Measurements from ENCODE around the gene PLPPR3. TPM values are rescaled to one million over a fixed set of nuclear protein-coding genes. Genes with fewer than 3 reads are reported as not detected.
"Not testable (repeated sequence)": the region's sequence is repeated elsewhere in the genome, so short reads cannot be mapped to it uniquely, and the experiment has no call there.

Gene PLPPR3
- total RNA-seq, 2 donors from 2014 or later: 0.21 to 0.27 TPM

- ATAC-seq (peak in 1 of 2 donors; percentile 6), DNase-seq (no peak)
- intact Hi-C loops (cut with DNase I): loop anchor here in 1 of 2 donors (10.0 kb wide), 1 partner anchor 76 kb away; no protein-coding TSS in a partner anchor
These were observed 18.9 kb upstream of the PLPPR3 start, which contains the start of gene PRTN3 for GRCh38 chr19:840519-841206. PRTN3 (plus strand) TSS chr19:840999; CDS start chr19:841009, 10 bp downstream.

GRCh38 chr19:835210-835810 lies 13.6 kb upstream of the PLPPR3 start:
- intact Hi-C loops (cut with DNase I): no loop called here
- ATAC-seq: peak in 1 of 2 donors; percentile 60
- no peak for DNase-seq

- ATAC-seq (no peak), DNase-seq (no peak)
- intact Hi-C loops (cut with DNase I): no loop called here
These were observed 12.5 kb upstream of the PLPPR3 start for GRCh38 chr19:834216-834615.

DNA sequence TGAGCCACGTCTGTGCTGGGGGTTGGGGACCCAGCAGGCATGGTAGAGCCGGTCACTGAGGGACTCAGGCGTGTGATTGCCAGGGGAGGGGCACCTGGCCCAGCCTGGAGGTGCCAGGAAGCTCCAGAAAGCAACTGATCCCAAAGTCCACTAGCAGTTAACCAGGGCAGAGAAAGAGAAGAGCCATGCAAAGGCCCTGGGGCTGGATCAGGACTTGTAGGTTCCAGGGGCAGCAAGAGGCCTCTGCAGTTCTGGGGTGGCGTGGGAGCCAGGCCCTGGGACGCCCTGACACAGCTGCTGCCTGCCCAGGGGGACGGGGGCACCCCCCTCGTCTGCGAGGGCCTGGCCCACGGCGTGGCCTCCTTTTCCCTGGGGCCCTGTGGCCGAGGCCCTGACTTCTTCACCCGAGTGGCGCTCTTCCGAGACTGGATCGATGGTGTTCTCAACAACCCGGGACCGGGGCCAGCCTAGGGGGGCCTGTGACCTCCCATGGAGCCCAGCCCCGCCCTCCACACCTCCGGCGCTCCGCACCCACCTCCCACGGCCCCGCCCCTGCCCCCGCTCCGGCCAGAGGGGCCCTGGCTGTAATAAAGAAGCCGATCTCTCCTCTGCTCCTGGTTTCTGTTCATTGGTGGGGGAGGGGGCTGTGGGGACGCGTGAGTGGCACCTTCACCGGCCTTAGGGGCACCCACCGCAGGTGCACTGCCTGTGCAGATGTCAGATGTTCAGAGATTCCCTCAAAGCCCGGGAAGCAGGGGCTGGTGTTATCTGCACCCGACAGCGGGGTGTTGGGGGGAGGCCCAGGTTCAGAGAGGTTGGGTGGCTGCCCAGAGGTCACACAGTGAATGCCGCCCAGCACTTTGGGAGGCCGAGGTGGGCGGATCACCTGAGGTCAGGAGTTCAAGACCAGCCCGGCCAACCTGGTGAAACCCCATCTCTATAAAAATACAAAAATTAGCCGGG lies 9.9 kb upstream of the PLPPR3 start:
- DNase-seq: no peak
- intact Hi-C loops (cut with DNase I): no loop called here
- ATAC-seq: no peak

- intact Hi-C loops (cut with DNase I): no loop called here
- DNase-seq (no peak), ATAC-seq (no peak)
These were observed 7.5 kb upstream of the PLPPR3 start for GRCh38 chr19:829129-829758.

DNA sequence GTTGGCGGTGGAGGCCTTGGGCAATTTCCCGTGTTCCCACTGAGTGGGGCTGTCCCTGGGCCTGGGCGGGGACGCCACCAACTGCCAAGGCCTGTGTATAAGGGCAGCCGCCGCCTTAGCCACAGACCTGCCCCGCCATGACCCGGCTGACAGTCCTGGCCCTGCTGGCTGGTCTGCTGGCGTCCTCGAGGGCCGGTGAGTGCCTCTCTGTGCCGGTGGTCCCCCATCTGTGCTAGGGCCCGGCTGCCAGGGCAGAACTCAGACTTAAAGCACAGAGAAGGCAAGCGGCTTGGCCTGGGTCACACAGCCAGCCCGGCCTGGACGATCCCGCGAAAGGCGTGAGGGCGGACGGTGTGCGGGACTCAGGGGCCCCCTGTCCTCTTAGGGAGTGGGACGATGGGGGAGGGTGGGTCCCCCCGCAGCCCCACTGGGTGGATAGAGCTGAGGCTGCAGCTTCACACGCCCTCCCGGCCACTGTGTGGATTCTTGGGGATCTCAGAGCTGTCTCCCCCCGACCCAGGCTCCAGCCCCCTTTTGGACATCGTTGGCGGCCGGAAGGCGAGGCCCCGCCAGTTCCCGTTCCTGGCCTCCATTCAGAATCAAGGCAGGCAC lies 6.1 kb upstream of the PLPPR3 start, which contains the start of gene AZU1:
Gene AZU1, plus strand, starts transcription at position 128 of the 612 bp plus-strand sequence. Its CDS starts 10 bp downstream, at position 138.
- intact Hi-C loops (cut with DNase I): no loop called here
- DNase-seq (no peak), ATAC-seq (peak in 1 of 2 donors; percentile 17)

DNA sequence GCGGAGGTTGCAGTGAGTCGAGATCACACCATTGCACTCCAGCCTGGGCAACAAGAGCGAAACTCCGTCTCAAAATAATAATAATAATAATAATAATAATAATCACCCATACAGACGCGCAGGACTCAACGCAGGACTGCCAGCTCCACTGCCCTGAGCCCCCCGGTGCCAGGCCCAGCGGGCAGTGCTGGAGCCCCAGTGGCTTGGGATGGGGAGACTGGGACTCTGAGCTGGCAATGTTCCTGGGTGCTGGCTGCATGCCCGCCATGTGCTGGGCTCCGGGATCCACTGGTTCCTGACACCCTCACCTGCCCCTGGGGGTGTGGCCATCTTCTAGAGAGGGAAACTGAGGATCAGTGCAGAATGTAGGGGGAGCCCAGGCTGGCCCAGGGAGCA lies 5.6 kb upstream of the PLPPR3 start:
- no peak for DNase-seq
- ATAC-seq: no peak
- intact Hi-C loops (cut with DNase I): no loop called here

DNA sequence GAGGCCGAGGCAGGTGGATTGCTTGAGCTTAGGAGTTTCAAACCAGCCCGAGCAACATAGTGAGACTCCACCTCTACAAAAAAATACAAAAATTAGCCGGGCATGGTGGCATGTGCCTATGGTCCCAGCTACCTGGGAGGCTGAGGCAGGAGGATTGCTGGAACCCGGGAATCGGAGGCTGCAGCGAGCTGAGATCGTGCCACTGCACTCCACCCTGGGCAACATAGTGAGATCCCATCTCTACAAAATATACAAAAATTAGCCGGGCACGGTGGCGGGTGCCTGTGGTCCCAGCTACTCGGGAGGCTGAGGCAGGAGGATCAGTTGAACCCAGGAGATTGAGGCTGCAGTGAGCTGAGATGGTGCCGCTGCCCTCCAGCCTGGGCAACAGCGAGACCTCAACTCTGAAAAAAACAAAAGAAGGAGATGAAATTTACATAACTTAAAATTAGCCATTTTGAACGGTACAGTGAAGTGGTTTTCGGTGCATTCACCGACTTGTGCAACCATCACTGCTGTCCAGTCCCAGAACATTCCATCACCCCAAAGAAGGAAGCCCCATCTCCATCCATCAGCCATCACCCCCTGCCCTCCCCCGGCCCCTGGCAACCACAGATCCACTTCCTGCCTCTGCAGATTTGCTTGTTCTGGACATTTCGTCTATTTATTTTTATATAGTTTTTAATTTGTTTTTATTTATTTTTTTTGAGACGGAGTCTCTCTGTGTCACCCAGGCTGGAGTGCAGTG lies 4.3 kb upstream of the PLPPR3 start:
- intact Hi-C loops (cut with DNase I): no loop called here
- ATAC-seq: no peak
- DNase-seq: no peak

GRCh38 chr19:824885-825284 lies 3.1 kb upstream of the PLPPR3 start:
- DNase-seq: no peak

DNA sequence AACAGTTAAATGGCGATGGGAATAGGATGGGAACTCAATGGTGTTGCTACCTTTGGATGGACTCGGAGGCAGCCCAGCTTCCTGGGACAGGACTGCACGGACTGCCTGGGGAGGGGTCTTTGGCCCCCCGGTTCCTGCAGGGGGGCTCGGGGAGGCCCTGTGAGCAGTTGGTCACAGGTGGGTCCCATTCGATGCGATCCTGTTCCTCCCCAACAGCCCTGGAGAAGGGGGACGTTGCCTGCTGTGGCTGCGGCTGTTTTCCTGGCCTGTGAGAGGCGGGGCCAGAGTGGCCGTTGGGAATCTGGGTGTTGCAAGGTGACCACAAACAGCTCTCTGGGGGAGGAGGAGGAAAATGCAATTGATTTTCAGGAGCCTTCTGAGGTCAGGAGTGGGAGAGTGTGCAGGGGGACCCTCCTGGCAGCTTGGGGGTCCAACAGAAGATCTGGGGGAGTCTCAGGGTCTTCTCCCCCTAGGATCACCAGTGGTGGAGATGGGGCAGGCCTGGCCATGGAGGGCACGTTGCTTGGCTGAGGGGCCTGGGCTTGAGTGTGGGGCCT lies 1.9 kb upstream of the PLPPR3 start:
- no peak for DNase-seq
- intact Hi-C loops (cut with DNase I): no loop called here
- no peak for ATAC-seq

More at GRCh38 chr19:824885-825284, 3.1 kb upstream of the PLPPR3 start:
- intact Hi-C loops (cut with DNase I): no loop called here
- peak; percentile 8 to 17 for ATAC-seq

GRCh38 chr19:821231-821824 lies 427 bp downstream of the PLPPR3 start:
- intact Hi-C loops (cut with DNase I): no loop called here
- DNase-seq: peak; percentile 22
- ATAC-seq: peak in 1 of 2 donors; percentile 10

DNA sequence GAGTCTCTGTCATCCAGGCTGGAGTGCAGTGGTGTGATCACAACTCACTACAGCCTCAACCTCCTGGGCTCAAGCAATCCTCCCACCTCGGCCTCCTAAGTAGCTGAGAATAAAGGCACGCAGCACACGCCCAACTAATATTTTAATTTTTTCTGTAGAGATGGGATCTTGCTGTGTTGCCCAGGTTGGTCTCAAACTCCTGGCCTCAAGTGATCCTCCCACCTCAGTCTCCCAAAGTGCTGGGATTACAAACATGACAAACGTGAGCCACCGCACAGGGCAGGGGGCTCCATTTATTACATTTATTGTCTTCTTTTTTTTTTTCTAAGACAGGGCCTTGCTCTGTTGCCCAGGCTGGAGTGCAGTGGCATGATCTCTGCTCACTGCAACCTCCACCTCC lies 1.5 kb downstream of the PLPPR3 start:
- intact Hi-C loops (cut with DNase I); ATAC-seq; DNase-seq: not testable (repeated sequence)

GRCh38 chr19:816500-816857 lies 5.3 kb downstream of the PLPPR3 start:
- intact Hi-C loops (cut with DNase I): no loop called here
- ATAC-seq (no peak), DNase-seq (no peak)

DNA sequence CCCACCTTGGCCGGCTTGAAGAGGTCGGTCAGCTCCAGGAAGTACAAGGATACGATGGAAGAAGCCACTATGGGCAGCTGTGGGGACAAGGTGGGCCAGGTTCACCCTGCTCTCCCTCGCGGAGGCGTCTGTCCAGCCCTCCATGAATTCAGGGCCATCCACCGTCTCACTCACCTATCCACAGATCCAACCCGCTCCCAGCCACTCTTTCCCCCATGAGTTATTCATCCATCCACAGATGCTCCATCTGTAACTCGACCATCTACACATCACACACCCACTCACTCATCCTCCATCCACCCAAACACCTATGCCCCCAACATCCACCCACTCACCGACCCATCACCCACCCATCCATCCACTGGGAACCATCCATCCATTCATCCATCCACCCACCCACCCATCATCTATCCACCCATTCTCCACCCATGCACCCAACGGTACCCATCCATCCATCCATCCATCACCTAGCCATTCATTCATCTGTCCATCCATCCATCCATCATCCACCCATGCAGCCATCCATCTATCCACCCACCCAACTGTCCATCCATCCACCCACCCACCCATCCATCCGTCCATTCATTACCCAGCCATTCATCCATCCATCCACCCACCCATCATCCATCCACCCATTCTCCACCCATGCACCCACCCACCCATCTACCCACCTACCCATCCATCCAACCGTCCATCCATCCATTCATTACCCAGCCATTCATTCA lies 5.8 kb downstream of the PLPPR3 start:
- intact Hi-C loops (cut with DNase I): no loop called here
- ATAC-seq (no peak), DNase-seq (no peak)

DNA sequence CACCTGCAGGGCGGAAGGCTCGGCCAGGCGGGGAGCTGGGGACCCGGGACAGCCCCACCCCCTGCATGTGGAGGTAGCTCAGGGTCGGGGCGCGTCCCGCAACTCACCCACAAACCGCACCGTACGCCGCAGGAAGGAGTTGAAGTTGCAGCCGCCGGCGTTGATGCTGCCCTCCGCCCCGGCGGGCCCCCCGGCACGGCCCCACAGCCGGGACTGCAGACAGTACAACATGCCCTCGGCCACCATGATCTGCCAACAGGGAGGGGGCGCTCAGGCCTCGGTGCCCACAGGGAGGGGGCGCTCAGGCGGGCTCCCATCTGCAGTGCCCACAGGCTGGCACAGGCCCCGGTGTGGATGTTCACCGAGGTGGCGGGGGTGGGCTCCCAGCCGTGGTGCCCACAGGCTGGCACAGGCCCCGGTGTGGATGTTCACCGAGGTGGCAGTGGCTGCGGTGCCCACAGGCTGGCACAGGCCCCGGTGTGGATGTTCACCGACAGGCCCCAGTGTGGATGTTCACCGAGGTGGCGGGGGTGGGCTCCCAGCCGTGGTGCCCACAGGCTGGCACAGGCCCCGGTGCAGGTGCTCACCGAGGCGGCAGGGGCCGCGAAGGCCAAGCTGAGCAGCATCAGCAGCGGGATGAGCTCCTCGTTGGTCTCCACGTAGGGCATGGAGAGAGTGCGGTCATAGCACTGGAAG lies 6.5 kb downstream of the PLPPR3 start:
- DNase-seq (no peak), ATAC-seq (peak; percentile 2 to 14)
- intact Hi-C loops (cut with DNase I): no loop called here
